ENCODE measurements around the gene ANKRD60.

The ANKRD60 gene

GRCh38 chr20:58225452-58226200, 2.8 kb downstream of the ANKRD60 start:
- Histone ChIP-seq H3K27ac (no peak overlapping the region), H3K36me3 (no peaks in the 10 kb centered on the region), H3K4me1 (ENCODE audit: control insufficient read depth in 1 of 2, insufficient read depth in 1 of 2, low read depth in 1 of 2, low read length in 1 of 2) (no peaks in the 10 kb centered on the region), H3K27me3 (peaks cover 100% of the 10 kb centered on the region), H3K9me3 (no peaks in the 10 kb centered on the region), H3K4me3 (ENCODE audit: low read depth in 1 of 2, low read length in 1 of 2) (no peak overlapping the region)
- TF ChIP-seq CTCF (IDR thresholded peaks at IDR 0.05), result no peak

GRCh38 chr20:58224974-58225373, 3.5 kb downstream of the ANKRD60 start:
- Histone ChIP-seq H3K27me3 (peaks cover 100% of the 10 kb centered on the region), H3K9me3 (no peaks in the 10 kb centered on the region), H3K27ac (no peak overlapping the region), H3K36me3 (no peaks in the 10 kb centered on the region), H3K4me1 (ENCODE audit: control insufficient read depth in 1 of 2, insufficient read depth in 1 of 2, low read depth in 1 of 2, low read length in 1 of 2) (no peaks in the 10 kb centered on the region), H3K4me3 (ENCODE audit: low read depth in 1 of 2, low read length in 1 of 2) (no peak overlapping the region)
- no peak for TF ChIP-seq CTCF (IDR thresholded peaks at IDR 0.05)

- H3K27me3 ChIP-seq, result peaks cover 98% of the 10 kb centered on the region
- no peaks in the 10 kb centered on the region for H3K9me3 ChIP-seq
- H3K27ac ChIP-seq, result no peak overlapping the region
- H3K4me3 ChIP-seq (ENCODE audit: low read depth in 1 of 2, low read length in 1 of 2), result no peak overlapping the region
- no peak for TF ChIP-seq CTCF (IDR thresholded peaks at IDR 0.05)
- H3K4me1 ChIP-seq (ENCODE audit: control insufficient read depth in 1 of 2, insufficient read depth in 1 of 2, low read depth in 1 of 2, low read length in 1 of 2), result no peaks in the 10 kb centered on the region
- H3K36me3 ChIP-seq, result no peaks in the 10 kb centered on the region
Measured at GRCh38 chr20:58224097-58224496, 4.4 kb downstream of the ANKRD60 start.

- Histone ChIP-seq H3K36me3 (no peaks in the 10 kb centered on the region), H3K4me1 (ENCODE audit: control insufficient read depth in 1 of 2, insufficient read depth in 1 of 2, low read depth in 1 of 2, low read length in 1 of 2) (no peaks in the 10 kb centered on the region), H3K4me3 (ENCODE audit: low read depth in 1 of 2, low read length in 1 of 2) (no peak overlapping the region), H3K9me3 (no peaks in the 10 kb centered on the region), H3K27me3 (peaks cover 98% of the 10 kb centered on the region), H3K27ac (no peak overlapping the region)
- no peak for TF ChIP-seq CTCF (IDR thresholded peaks at IDR 0.05)
Measured at GRCh38 chr20:58223358-58223941, 5.0 kb downstream of the ANKRD60 start.

GRCh38 chr20:58222446-58222845, 6.0 kb downstream of the ANKRD60 start:
- Histone ChIP-seq H3K4me1 (ENCODE audit: control insufficient read depth in 1 of 2, insufficient read depth in 1 of 2, low read depth in 1 of 2, low read length in 1 of 2) (no peaks in the 10 kb centered on the region), H3K27ac (no peak overlapping the region), H3K27me3 (peaks cover 97% of the 10 kb centered on the region), H3K9me3 (no peaks in the 10 kb centered on the region), H3K4me3 (ENCODE audit: low read depth in 1 of 2, low read length in 1 of 2) (no peak overlapping the region), H3K36me3 (no peaks in the 10 kb centered on the region)
- no peak for TF ChIP-seq CTCF (IDR thresholded peaks at IDR 0.05)

Data from neutrophil (primary cell).